Measurements from ENCODE around the gene PRG3. TPM values are rescaled to one million over a fixed set of nuclear protein-coding genes. Genes with fewer than 3 reads are reported as not detected.

PRG3 gene
- total and polyA plus RNA-seq, 9 of the 15 experiments (the other 6 are each of a cell fraction or from before 2014, with no cell fraction given) = 0.18 to 0.55 (median 0.38) TPM; not detected in 6

- TF ChIP-seq SPI1 (IDR thresholded peaks at IDR 0.05; ENCODE audit: borderline replicate concordance, low read depth, low read length) = peak; percentile 25; the same call in 1 of the 2 replicates
- TF ChIP-seq ZBED1 (IDR thresholded peaks at IDR 0.05) = no peak
- no peak for TF ChIP-seq KDM4B (IDR thresholded peaks at IDR 0.05; ENCODE audit: borderline replicate concordance in 2 of 2, low read depth in 1 of 2)
- no peak for TF ChIP-seq CREM (IDR thresholded peaks at IDR 0.05; ENCODE audit: low read depth)
- no peak for TF ChIP-seq GTF2E2 (tag; IDR thresholded peaks at IDR 0.05)
- TF ChIP-seq ZBTB43 (CRISPR knock-in tag; IDR thresholded peaks at IDR 0.05) = no peak
- peak; percentile 89 for TF ChIP-seq ZNF24 (IDR thresholded peaks at IDR 0.05)
- no peak for TF ChIP-seq ZNF263 (CRISPR knock-in tag; IDR thresholded peaks at IDR 0.05; ENCODE audit: borderline replicate concordance)
- 0 out of 2 replicates have a peak, but pooled peaks have one; percentile 13 for TF ChIP-seq SMARCE1 (IDR thresholded peaks at IDR 0.05)
- no peak for TF ChIP-seq ZNF445 (CRISPR knock-in tag; IDR thresholded peaks at IDR 0.05; ENCODE audit: low read depth)
- TF ChIP-seq ARID1B (IDR thresholded peaks at IDR 0.05) = peak; percentile 56; the same call in 1 of the 2 replicates
- no peak for TF ChIP-seq KAT8 (IDR thresholded peaks at IDR 0.05; ENCODE audit: low read depth)
- no peak for TF ChIP-seq ZNF212 (CRISPR knock-in tag; IDR thresholded peaks at IDR 0.05)
- no peak for TF ChIP-seq KDM2B (CRISPR knock-in tag; IDR thresholded peaks at IDR 0.05)
- TF ChIP-seq DPF2 (IDR thresholded peaks at IDR 0.05) = peak; percentile 38; the same call in 1 of the 2 replicates
- no peak for TF ChIP-seq GTF2A2 (tag; IDR thresholded peaks at IDR 0.05)
- no peak for TF ChIP-seq NCOA6 (IDR thresholded peaks at IDR 0.05)
- TF ChIP-seq SMARCA4 (IDR thresholded peaks at IDR 0.05) = peak; percentile 19; the same call in 1 of the 2 replicates
- no peak for TF ChIP-seq NFYB (IDR thresholded peaks at IDR 0.05; ENCODE audit: extremely low read depth, insufficient read length)
- TF ChIP-seq RCOR1 (IDR thresholded peaks at IDR 0.05; ENCODE audit: borderline replicate concordance in 1 of 2, low read depth in 2 of 2, low read length in 2 of 2) = peak in 1 of 2 experiments; percentile 88; a peak in 2 of 4 replicates
- TF ChIP-seq RFX5 (IDR thresholded peaks at IDR 0.05; ENCODE audit: low read depth, low read length) = no peak
- TF ChIP-seq JUND (IDR thresholded peaks at IDR 0.05; ENCODE audit: borderline replicate concordance, low read depth, low read length) = peak; percentile 42; the same call in 1 of the 2 replicates
- TF ChIP-seq JUND (tag; IDR thresholded peaks at IDR 0.05; ENCODE audit: borderline replicate concordance, low read depth, low read length) = no peak; the same call in 2 of the 3 replicates
- TF ChIP-seq SMARCB1 (IDR thresholded peaks at IDR 0.05; ENCODE audit: insufficient read length, low read depth) = no peak
- TF ChIP-seq ERF (CRISPR knock-in tag; IDR thresholded peaks at IDR 0.05) = no peak
- TF ChIP-seq ETV6 (IDR thresholded peaks at IDR 0.05; ENCODE audit: borderline replicate concordance in 1 of 2, low read depth in 2 of 2, low read length in 1 of 2) = no peak
- TF ChIP-seq ETV6 (CRISPR knock-in tag; IDR thresholded peaks at IDR 0.05; ENCODE audit: borderline replicate concordance) = no peak
- 0 out of 2 replicates have a peak, but pooled peaks have one; percentile 30 for TF ChIP-seq ZNF766 (CRISPR knock-in tag; conservative IDR thresholded peaks at IDR 0.05)
- no peak for TF ChIP-seq YBX1 (IDR thresholded peaks at IDR 0.05)
- TF ChIP-seq EP300 (IDR thresholded peaks at IDR 0.05; ENCODE audit: low read length) = peak; percentile 26; the same call in 1 of the 2 replicates
- TF ChIP-seq ZNF12 (CRISPR knock-in tag; IDR thresholded peaks at IDR 0.05) = no peak
These were observed 9.6 kb upstream of the PRG3 start, which contains the start of gene PRG2 (continued) for GRCh38 chr11:57390535-57390934.

Measured in K562 (cell line).